GM12878 (cell line): ENCODE results near the gene SIGLEC5. TPM values are rescaled to one million over a fixed set of nuclear protein-coding genes. Genes with fewer than 3 reads are reported as not detected.

Experiments
- ATF2 ChIP-seq: IDR thresholded peaks from 2 replicates; pipeline ENCODE4 v1.6.1; 2012; ENCODE audit warnings: low read length, inconsistent platforms
- ATF7 ChIP-seq: fragments of 450-650 bp; IDR thresholded peaks from 2 replicates; pipeline ENCODE4 v1.6.1; 2016; ENCODE audit warnings: low read depth, mild to moderate bottlenecking
- BMI1 ChIP-seq: fragments of 450-650 bp; IDR thresholded peaks from 2 replicates; pipeline ENCODE4 v1.6.1; 2016; ENCODE audit warnings: mild to moderate bottlenecking, moderate library complexity, borderline replicate concordance
- CBX5 ChIP-seq: sonication (generic); IDR thresholded peaks from 2 replicates; pipeline ENCODE4 v1.6.1; 2016; ENCODE audit warnings: low read depth, moderate library complexity, mild to moderate bottlenecking, inconsistent platforms
- CHD2 ChIP-seq: IDR thresholded peaks from 2 replicates; pipeline ENCODE4 v1.6.1; 2011; ENCODE audit warnings: low read depth, low read length, improper control_type of control experiment, borderline replicate concordance
- CHD4 ChIP-seq: fragments of 200-600 bp; sonication (generic); IDR thresholded peaks from 2 replicates; pipeline ENCODE4 v1.6.1; 2016; ENCODE audit warnings: mild to moderate bottlenecking
- CREB1 ChIP-seq: IDR thresholded peaks from 2 replicates; pipeline ENCODE4 v1.6.1; 2012; ENCODE audit warnings: low read depth, mild to moderate bottlenecking, inconsistent platforms
- CREM ChIP-seq: IDR thresholded peaks from 2 replicates; pipeline ENCODE4 v1.6.1; 2014; ENCODE audit warnings: antibody characterized with exemption, low read depth
- DPF2 ChIP-seq: fragments of 450-650 bp; IDR thresholded peaks from 2 replicates; pipeline ENCODE4 v1.6.1; 2017; ENCODE audit warnings: mild to moderate bottlenecking
- E4F1 ChIP-seq: fragments of 450-650 bp; IDR thresholded peaks from 2 replicates; pipeline ENCODE4 v1.6.1; 2018; ENCODE audit warnings: borderline replicate concordance, mild to moderate bottlenecking; ENCODE audit not compliant: partially characterized antibody
- EED ChIP-seq: sonication (generic); IDR thresholded peaks from 2 replicates; pipeline ENCODE4 v1.6.1; 2016; ENCODE audit warnings: antibody characterized with exemption, low read depth
- EP300 ChIP-seq, 2 experiments: fragments of 150-350 bp in 1 of 2; IDR thresholded peaks; 2 replicates each; pipeline ENCODE4 v1.6.1; 2011 to 2012; ENCODE audit warnings: low read depth in 2 of 2, low read length in 2 of 2, borderline replicate concordance in 1 of 2, improper control_type of control experiment in 1 of 2, inconsistent platforms in 1 of 2; ENCODE audit not compliant: control insufficient read depth in 1 of 2
- FOXM1 ChIP-seq: IDR thresholded peaks from 2 replicates; pipeline ENCODE4 v1.6.1; 2012; ENCODE audit warnings: low read depth, mild to moderate bottlenecking, inconsistent platforms, low read length, moderate library complexity
- HDAC2 ChIP-seq: fragments of 200-600 bp; sonication (generic); IDR thresholded peaks from 2 replicates; pipeline ENCODE4 v1.6.1; 2017
- IKZF2 ChIP-seq, 2 experiments: fragments of 450-650 bp; IDR thresholded peaks; 2 replicates each; pipeline ENCODE4 v1.6.1; 2017; ENCODE audit warnings: mild to moderate bottlenecking in 2 of 2, moderate library complexity in 2 of 2
- NFYA ChIP-seq: IDR thresholded peaks from 2 replicates; pipeline ENCODE4 v1.6.1; 2011; ENCODE audit warnings: low read depth, mild to moderate bottlenecking, low read length, improper control_type of control experiment, borderline replicate concordance
- PAX5 ChIP-seq: IDR thresholded peaks from 2 replicates; pipeline ENCODE4 v1.6.1; 2011; ENCODE audit warnings: low read depth, low read length, borderline replicate concordance
- PAX8 ChIP-seq: fragments of 450-650 bp; IDR thresholded peaks from 2 replicates; pipeline ENCODE4 v1.6.1; 2017; ENCODE audit warnings: mild to moderate bottlenecking, moderate library complexity
- PBX3 ChIP-seq: IDR thresholded peaks from 2 replicates; pipeline ENCODE4 v1.6.1; 2011; ENCODE audit warnings: mild to moderate bottlenecking, low read depth, low read length, moderate library complexity; ENCODE audit not compliant: insufficient replicate concordance
- RAD51 ChIP-seq: fragments of 450-650 bp; IDR thresholded peaks from 2 replicates; pipeline ENCODE4 v1.6.1; 2016; ENCODE audit warnings: moderate library complexity, mild to moderate bottlenecking, inconsistent platforms
- RBBP5 ChIP-seq: fragments of 200-600 bp; sonication (generic); conservative IDR thresholded peaks from 2 replicates; pipeline ENCODE4 v1.6.1; 2016
- RCOR1 ChIP-seq: conservative IDR thresholded peaks from 2 replicates; pipeline ENCODE4 v1.6.1; 2012; ENCODE audit warnings: low read depth, low read length, improper control_type of control experiment
- RELA ChIP-seq: fragments of 450-650 bp; IDR thresholded peaks from 2 replicates; pipeline ENCODE4 v1.8.0; 2014; ENCODE audit warnings: borderline replicate concordance; ENCODE audit not compliant: partially characterized antibody
- RUNX3 ChIP-seq: IDR thresholded peaks from 2 replicates; pipeline ENCODE4 v1.6.1; 2012; ENCODE audit warnings: low read length, inconsistent platforms
- SIN3A ChIP-seq: IDR thresholded peaks from 2 replicates; pipeline ENCODE4 v1.6.1; 2012; ENCODE audit warnings: low read depth, low read length, improper control_type of control experiment
- SMAD1 ChIP-seq: fragments of 450-650 bp; IDR thresholded peaks from 2 replicates; pipeline ENCODE4 v1.6.1; 2018; ENCODE audit warnings: mild to moderate bottlenecking, low read depth; ENCODE audit not compliant: partially characterized antibody
- SMAD5 ChIP-seq: IDR thresholded peaks from 2 replicates; pipeline ENCODE4 v1.6.1; 2016; ENCODE audit warnings: antibody characterized with exemption, low read depth
- SUZ12 ChIP-seq: fragments of 200-600 bp; sonication (generic); IDR thresholded peaks from one replicate; pipeline ENCODE4 v1.6.1; 2018; ENCODE audit warnings: antibody characterized with exemption, mild to moderate bottlenecking; ENCODE audit not compliant: unreplicated experiment
- USF2 ChIP-seq: IDR thresholded peaks from 2 replicates; pipeline ENCODE4 v1.6.1; 2011; ENCODE audit warnings: low read depth, low read length, improper control_type of control experiment, borderline replicate concordance
- polyA plus RNA-seq, 11 experiments: library from polyadenylated mRNA; depleted of rRNA in 4 of 11; unstranded in 6 of 11; stranded (reverse) in 5 of 11; fragments of >200 nt; fragmentation: Nextera tagmentation in 4 of 11; fragmentation: Illumina TruSeq in 1 of 11; extraction: Ambion mirVana in 4 of 11; extraction: Trizol in 1 of 11; gene quantifications; 1 replicate in 1 of 11; 2 replicates in 10 of 11; pipeline versions ENCODE4 v1.2.1 to v1.2.3, GENCODE V29; 2011 to 2016; ENCODE audit warnings: inconsistent platforms in 2 of 11, missing spikeins in 2 of 11, low read depth in 1 of 11
- total RNA-seq, 4 experiments: library from RNA; depleted of rRNA in 3 of 4; stranded (reverse); fragments of >200 nt in 3 of 4; fragmentation: Illumina TruSeq in 1 of 4; extraction: Trizol in 1 of 4; gene quantifications; 2 replicates each; pipeline versions ENCODE4 v1.2.1 to v1.2.3, GENCODE V29; 2013 to 2021

SIGLEC5 gene
- total and polyA plus RNA-seq, 10 of the 15 experiments (the other 5 are each of a cell fraction or from before 2014, with no cell fraction given), result 0.05 to 2.5 (median 1.4) TPM; not detected in 1

GRCh38 chr19:51607077-51607476 is 23.1 kb downstream of the SIGLEC5 start (continued):
- TF ChIP-seq ATF2 (peak; percentile 96), IKZF2 (IDR thresholded peaks at IDR 0.05) (peak; percentile 90 to 93), FOXM1 (peak; percentile 99), PAX8 (no peak), CREB1 (peak; percentile 72), SMAD5 (no peak), PBX3 (peak; percentile 33), NFYA (no peak), SMAD1 (peak; percentile 61), RAD51 (peak; percentile 44; the same call in 1 of the 2 replicates), PAX5 (peak; percentile 99), SIN3A (no peak), RBBP5 (no peak), EED (peak; percentile 97), CREM (peak; percentile 96), RELA (no peak), HDAC2 (no peak), CHD2 (peak; percentile 90), SUZ12 (no peak), ATF7 (peak; percentile 87), RUNX3 (peak; percentile 100), RCOR1 (no peak), USF2 (no peak), CHD4 (no peak), E4F1 (no peak), BMI1 (peak; percentile 80; the same call in 1 of the 2 replicates), DPF2 (peak; percentile 98), CBX5 (peak; percentile 95), EP300 (IDR thresholded peaks at IDR 0.05; ENCODE audit: borderline replicate concordance in 1 of 2, control insufficient read depth in 1 of 2, low read depth in 2 of 2, low read length in 2 of 2) (peak; percentile 96)
